Activated gamma-delta T cell (primary cell): Measurements from ENCODE around the gene CACFD1.
A peak's percentile ranks its signal among the peaks of the same experiment; 100 is the strongest.

ENCODE experiments used
- DNase-seq: peaks from one replicate; lab custom pipeline; 2025; lab: John Stamatoyannopoulos, UW
- total RNA-seq, 2 donors: gene quantifications; one replicate each; lab custom pipeline; 2026; lab: John Stamatoyannopoulos, UW

Gene CACFD1
- 5.9 to 8.1 reads per million in 2 donors for total RNA-seq

DNA sequence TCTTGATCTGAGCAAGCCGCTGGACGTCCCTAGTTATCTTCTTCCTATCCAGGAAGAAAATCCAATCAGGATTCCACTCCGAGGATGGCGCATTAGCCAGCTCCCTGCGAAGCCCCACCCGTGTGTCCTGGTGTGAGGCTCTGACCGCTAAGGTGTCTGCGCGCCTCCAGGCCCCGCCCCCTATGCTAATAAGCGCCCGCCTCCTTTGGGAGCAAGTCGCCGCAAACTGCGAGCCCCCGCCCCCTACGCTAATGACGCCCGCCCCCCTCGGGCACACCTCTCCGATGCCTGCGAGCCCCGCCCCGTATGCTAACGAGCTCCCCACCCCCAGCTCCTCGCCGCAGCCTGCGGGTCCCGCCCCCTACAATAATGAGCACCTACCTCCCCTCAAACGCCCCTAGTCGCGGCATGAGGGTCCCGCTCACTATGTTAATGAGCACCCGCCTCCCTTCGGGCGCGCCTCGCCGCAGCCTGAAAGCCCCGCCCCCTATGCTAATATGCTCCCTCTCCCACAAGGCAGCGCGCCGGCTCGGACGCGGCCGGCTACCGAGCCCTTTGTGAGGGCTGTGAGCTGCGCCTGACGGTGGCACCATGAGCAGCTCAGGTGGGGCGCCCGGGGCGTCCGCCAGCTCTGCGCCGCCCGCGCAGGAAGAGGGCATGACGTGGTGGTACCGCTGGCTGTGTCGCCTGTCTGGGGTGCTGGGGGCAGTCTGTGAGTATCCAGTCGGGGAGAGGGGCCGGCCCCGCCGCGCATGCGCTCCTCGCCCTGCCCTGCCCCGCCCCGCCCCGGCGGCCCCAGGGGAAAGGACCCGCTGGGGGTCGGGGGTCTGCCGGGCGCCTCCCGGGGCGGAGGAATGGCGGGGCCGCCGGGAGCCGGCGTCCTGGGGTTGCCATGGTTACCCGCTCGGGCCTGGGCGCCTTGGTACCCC lies at the start of gene CACFD1:
Gene CACFD1, plus strand, starts transcription at position 503 of the 929 bp plus-strand sequence. Its CDS starts 89 bp downstream, at position 592.
- DNase-seq: peak; percentile 87

DNA sequence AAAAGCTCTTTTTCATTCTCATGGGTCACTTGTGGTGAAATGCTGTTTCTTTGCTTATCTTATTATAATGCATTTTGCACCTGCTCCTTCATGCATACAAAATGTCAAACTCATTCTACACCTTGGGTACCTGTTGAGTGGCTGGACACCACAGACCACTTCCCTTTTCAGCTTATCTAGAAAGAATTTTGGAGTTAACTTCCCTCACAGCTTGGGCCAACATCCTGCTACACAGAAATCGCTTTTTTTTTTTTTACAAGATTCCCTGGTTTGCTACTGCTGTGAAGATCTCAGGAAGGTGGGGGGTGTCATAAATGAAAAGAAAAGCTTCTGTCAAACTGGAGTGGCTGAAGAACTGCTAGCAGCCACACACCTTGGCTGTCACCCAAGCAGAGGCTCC lies 44.6 kb upstream of the CACFD1 start:
- no peak for DNase-seq

DNA sequence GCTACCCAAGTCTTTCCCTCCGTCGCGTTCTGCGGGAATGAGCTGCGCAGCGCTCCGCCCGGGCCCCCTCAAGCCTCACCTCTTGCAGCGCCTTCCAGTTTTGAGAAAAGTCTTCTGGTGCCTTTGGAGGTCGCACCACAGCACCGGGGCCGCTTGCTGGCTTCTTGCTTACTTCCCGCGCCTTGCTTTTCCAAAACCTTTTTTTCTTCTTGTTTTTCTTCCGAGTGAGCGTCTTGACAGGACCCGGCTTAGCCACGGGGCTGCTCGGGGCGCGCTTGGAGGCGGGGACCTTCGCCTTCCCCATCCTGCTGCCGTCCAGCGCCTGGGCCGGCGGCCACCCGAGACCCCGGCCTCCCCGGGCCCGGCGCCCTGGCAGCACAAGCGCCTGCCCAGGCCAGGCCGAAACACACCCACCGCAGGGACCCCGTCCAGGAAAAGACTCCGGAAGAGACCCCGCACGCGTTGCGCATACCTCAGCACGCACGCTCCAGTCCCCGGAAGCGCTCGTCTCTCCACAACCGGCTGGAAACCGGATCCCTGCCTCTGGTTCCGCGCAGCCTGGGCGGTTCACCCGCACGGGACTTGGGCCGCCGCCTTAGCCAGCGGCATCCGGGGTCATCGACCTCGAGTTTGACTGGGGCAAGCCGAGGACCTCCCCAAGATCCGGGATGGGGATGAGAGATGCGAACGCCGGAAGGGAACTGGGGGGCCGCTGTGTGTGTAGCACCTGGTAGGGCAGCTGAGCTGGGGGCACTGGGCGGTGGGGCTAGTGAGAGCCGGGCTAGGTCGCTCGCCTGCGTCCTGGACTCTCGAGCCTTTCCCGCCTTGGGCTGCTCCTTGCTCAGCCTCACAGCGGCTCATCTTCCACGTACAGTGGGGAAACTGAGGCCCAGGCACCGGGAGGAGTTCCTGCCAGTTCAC lies 42.0 kb upstream of the CACFD1 start, which contains the start of gene REXO4:
Gene REXO4, minus strand, starts transcription at position 470 of the 921 bp plus-strand sequence. Its CDS starts 166 bp downstream, at position 304.
- peak; percentile 59 for DNase-seq

DNA sequence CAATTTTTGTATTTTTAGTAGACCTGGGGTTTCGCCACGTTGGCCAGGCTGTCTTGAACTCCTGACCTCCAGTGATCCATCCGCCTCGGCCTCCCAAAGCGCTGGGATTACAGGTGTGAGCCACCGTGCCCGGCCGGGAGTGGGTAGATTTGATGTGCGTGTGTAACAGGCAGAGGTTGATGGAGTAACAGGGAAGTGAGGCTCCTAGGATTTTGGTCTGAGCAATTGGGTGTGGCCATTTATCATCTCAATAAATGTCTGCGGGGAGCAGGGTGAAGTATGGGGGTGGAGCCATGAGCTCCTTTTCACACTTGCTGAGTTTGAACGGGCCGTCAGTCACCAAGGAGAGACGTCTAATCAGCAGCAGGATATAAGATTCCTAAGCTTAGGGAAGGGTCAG lies 40.8 kb upstream of the CACFD1 start:
- no peak for DNase-seq

DNA sequence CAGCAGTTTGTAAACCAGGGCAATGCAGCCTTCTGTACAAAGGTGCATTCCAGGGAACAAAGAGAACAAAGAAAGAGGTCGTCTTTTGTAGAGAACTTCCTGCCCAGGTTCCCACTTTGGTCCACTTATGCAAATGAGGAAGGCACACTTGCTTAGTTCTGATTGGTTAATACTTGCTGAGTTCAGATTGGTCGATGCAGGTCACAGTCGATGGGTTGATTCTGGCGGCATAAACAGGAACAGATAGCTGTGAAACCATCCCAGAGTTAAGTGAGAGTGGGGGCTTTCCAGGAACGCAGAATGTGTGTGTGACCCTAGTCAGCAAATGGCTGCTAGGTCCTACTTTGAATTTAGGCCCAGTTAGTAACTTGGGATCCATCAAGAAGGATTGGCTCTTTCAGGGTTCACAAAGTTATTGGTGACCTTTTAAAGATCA lies 39.4 kb upstream of the CACFD1 start:
- no peak for DNase-seq

DNA sequence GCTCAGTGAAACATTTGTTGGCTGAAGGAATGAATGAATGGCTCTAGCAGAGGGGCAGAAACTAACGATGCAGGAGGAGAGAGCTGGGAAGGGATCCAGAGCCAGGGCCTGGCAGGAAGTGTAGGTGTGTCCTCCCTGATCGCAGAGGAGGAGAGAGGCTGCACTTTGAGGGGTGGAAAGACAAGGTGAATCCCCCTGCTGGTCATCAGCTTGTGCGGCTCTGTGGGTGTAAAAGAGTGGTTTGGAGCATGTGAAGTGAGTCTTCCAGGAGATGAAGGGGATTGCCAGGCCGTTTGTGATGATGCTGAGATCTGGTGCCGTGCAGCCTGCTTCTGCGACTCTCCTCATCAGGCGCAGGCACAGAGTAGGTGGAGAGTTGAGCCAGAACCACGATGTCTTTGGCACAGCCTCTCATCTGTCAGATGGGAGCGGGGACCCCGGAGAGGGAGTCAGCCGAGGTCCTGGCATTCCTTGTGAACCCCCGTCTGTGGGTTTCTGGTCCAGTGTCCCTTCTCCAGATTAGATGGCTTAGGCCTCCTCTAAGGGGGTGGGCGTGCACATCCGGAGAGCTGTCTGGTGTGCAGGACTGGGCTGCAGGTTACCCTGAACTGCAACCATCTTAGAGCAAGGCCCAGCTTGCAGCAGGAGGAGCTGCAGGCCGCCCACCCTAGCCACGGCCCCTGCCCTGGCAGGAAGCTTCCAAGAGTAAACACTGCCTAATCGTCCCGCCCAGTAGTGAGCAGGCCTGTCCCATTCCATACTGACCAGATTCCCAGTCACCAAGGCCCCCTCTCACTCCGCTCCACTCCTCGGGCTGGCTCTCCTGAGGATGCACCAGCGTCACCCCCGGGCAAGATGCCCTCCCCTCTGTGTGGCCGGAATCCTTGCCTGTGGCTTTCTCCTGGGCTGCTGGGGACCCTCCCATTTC lies 37.9 kb upstream of the CACFD1 start, which contains the start of gene ADAMTS13:
Gene ADAMTS13, plus strand, starts transcription at position 753 of the 928 bp plus-strand sequence. Its CDS starts 77 bp downstream, at position 830.
- DNase-seq: no peak

DNA sequence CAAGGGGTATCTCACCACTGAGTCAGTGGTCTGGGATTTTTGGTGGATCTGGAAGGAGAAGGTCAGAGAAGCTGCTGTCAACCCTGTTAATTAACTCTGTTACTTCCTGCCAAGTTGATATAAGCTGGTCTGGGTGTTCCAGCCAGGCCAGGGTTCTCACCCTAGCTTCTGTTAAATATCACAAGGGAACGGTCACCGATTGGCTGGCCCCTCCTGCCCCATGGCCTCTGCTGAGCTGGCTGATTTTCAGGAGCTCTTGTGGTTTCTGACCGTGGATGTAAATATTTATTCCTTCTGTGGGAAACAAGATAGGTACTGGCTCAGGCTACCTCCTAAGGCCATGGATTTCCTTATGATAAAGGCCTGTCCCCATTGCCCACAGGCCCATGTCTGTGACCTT lies 36.6 kb upstream of the CACFD1 start:
- no peak for DNase-seq

DNA sequence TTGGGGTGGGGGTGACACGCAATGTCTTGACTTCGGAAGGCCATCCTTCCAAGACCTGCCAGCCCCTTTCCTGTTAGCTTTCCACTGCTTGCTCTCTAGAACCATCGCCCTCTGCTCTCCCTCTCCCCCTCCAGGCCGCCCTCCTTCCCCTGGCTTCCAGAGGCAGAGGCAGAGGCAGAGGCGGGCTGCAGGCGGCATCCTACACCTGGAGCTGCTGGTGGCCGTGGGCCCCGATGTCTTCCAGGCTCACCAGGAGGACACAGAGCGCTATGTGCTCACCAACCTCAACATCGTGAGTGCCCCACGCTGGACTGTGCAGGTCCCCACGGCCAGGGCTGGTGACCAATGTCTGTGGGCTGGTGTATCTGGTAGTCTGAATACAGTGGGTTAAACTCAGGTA lies 35.6 kb upstream of the CACFD1 start:
- no peak for DNase-seq

DNA sequence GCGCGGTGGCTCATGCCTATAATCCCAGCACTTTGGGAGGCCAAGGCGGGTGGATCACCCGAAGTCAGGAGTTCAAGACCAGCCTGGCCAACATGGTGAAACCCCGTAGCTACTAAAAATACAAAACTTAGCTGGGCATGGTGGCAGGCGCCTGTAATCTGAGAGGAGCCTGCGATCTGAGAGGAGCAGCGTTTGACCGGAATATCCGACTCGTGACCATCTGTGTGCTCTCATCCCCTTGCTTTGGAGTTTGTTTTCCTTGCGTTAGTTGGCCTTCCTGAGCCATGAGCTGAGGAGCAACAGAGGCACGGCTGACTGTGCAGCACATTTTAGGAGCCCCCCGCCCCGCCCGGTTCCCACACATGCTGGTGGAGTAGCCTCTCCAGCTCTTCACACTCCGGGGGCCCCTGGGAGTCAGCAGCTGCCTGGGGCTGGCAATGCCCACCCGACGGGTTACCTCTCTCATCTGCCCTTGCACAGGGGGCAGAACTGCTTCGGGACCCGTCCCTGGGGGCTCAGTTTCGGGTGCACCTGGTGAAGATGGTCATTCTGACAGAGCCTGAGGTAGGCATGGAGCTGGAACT lies 34.6 kb upstream of the CACFD1 start:
- no peak for DNase-seq

DNA sequence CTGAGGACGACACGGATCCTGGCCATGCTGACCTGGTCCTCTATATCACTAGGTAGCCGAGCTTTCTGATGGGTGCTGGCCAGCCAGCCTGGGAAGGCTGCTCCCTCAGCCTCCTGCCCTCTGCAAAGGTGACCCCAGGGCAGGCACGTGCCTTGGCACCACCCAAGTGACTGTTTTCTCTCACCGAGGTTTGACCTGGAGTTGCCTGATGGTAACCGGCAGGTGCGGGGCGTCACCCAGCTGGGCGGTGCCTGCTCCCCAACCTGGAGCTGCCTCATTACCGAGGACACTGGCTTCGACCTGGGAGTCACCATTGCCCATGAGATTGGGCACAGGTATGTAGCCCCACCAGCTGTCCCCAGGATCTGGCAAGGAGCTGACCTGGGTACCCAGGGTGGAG lies 33.8 kb upstream of the CACFD1 start:
- DNase-seq: no peak

DNA sequence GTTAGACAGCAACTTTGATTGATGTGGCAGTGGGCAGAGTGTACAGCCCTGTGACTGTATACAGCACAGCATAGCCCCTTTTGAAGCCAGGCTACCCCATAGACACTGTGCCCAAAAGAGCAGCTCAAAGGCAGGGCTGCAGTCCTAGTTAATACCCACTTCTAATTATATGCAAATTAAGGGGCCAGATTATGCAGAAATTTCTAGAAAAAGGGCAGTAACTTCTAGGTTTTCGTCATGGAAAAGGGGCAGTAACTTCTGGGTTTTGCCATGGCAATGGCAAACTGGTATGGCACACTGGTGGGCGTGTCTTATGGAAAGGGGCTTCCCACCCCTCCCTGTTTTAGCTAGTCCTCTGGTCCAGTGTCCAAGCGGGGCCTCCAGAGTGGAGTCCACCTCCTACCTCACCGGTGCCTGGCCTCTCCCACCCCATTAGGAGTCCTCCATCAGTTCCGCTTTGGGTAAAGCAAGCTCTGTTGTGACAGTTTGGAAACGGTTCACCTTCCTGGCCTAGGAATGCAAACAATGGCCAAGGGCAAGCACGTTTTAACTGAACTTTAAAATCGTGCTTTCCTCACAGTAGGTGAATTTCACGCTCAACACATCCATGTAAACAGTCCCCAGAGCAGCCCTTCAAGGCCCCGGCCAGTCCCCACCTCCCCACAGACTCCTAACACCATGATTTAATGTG lies 32.0 kb upstream of the CACFD1 start:
- DNase-seq: no peak

DNA sequence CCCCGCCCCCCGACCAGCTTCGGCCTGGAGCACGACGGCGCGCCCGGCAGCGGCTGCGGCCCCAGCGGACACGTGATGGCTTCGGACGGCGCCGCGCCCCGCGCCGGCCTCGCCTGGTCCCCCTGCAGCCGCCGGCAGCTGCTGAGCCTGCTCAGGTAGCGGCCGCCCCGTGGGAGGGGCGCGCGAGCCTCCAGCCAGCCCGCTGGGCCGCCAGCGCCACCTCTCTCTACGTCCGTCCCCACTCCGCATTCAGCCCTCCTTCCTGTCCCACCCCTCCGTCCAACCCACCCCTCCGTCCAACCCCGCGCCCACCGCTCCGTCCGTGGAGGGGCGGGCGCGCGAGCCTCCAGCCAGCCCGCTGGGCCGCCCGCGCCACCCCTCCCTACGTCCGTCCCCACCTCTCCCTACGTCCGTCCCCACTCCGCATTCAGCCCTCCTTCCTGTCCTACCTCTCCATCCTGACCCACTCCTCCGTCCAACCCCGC lies 31.1 kb upstream of the CACFD1 start:
- DNase-seq: no peak

DNA sequence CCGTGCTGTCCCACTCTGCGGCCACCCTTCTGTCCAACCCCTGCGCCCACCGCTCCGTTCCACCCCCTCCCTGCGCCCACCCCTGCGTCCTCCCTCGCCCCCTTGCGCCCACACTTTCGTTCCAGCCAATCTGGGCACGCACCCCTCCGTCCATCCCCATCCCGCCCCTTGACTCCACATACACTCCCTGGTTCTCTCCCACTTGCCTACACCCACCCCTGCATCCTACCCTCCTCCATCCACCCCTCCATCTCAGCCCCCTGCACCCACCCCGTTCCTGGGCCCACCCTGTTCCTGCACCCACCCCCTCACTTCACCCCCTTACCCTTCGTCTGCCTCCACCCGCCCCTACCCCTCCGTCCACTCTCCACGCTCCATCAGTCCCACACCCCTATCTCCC lies 30.6 kb upstream of the CACFD1 start:
- no peak for DNase-seq

DNA sequence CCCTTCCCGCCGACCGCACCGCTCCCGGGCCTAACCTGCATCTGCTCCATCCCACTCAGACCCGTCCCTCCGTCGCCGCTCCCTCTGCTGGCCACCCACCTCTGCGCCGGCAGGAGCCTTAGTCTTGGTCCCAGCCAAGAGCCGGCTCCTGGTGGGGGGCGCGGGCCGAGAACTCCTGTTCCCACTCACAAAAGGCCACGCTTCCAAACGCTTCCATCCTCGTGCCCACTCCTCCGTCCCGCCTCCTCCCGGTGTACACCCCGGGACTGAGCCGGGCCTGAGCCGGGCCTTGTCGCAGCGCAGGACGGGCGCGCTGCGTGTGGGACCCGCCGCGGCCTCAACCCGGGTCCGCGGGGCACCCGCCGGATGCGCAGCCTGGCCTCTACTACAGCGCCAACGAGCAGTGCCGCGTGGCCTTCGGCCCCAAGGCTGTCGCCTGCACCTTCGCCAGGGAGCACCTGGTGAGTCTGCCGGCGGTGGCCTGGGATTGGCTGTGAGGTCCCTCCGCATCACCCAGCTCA lies 30.1 kb upstream of the CACFD1 start:
- DNase-seq: no peak

DNA sequence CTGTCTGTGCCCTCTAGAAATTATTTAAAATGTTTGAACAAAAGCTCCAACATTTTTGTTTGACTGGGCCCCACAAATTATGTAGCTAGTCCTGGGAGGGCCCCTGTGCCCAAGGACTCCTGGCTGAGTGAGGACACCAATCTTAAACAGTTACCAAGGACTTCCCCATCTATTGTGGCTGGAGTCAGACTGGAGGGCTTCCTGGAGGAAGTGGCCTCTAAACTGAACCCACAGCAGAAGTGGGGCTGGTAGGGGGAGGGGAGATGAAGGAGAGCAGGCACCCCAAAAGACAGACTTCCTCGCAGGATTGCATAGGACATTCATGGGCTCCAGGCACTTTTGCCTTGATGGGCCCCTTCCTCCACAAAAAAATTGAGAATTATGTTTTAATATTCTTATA lies 29.5 kb upstream of the CACFD1 start:
- DNase-seq: no peak

DNA sequence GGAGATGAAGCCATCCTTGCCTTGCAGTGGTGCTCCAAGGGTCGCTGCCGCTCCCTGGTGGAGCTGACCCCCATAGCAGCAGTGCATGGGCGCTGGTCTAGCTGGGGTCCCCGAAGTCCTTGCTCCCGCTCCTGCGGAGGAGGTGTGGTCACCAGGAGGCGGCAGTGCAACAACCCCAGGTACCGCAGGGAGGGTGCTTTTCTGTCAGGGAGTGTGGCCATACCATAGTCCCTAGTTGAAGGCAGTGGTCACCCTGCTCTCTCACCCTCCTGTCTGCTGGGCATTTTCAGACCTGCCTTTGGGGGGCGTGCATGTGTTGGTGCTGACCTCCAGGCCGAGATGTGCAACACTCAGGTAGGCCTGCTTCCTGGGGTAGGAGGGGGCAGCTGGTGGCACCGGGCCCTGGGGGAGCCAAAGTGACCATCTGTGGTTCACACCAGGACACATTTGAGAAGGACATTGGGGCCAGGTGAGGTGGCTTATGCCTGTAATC lies 26.4 kb upstream of the CACFD1 start:
- DNase-seq: no peak

DNA sequence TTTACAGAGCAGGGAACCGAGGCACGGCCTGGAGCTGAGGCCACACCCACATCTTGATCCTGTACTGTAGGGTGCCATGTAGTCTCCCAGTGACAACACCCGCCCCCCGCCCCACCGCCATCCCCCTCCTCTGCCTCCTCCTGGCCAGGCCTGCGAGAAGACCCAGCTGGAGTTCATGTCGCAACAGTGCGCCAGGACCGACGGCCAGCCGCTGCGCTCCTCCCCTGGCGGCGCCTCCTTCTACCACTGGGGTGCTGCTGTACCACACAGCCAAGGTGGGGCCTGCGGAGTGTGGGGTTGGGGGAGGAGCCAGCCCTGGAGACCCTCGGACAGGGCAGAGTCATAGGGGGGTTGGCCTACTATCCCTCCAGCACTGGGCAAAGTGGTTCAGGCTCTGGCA lies 23.1 kb upstream of the CACFD1 start:
- no peak for DNase-seq

DNA sequence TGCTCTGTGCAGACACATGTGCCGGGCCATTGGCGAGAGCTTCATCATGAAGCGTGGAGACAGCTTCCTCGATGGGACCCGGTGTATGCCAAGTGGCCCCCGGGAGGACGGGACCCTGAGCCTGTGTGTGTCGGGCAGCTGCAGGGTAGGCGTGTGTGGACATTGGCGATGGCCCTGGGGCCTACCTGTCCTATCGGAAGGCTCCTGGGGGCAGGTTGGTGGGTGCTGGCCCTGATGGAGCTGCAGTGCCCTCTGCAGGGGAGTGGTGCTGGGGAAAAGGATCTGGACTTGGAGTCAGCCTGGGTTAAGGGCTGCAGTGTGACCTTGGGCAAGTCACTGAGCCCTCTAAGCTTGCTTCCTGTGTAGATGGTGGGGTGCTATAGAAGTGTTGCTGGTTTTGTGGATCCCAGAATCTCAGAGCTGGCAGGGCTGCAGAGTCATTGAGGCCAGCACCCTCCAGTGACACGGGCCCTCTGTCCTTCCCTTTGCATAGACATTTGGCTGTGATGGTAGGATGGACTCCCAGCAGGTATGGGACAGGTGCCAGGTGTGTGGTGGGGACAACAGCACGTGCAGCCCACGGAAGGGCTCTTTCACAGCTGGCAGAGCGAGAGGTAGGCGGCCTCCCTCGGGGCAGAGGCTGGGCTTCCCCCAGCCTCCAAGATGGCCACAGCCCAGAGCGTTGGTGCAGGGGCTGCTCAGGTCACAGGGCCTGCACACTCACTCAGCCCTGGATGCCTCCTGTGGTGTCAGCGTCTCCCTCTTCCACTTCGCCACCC lies 21.8 kb upstream of the CACFD1 start:
- DNase-seq: no peak

DNA sequence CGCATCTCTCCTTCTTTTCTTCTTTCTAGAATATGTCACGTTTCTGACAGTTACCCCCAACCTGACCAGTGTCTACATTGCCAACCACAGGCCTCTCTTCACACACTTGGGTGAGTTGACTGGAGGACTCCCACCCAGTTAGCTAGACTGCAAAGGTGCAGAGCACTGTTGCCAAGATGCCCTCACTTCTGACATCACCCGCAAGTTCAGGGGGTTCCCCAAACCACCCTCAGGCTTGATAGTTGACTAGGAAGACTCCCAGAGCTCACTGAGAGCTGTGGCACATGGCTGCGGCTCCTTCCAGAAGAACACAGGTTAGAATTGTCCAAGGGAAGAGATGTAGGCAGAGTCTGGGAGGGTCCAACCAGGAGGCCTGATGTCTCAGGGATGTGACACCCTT lies 20.4 kb upstream of the CACFD1 start:
- no peak for DNase-seq
